ENCODE measurements around the gene BACH1. TPM values are rescaled to one million over a fixed set of nuclear protein-coding genes. Genes with fewer than 3 reads are reported as not detected.

BACH1 gene
- total RNA-seq, 1 donor from 2014 or later, result 93.1 TPM

- no peak for TF ChIP-seq CTCF (IDR thresholded peaks at IDR 0.05; ENCODE audit: insufficient read depth, low read depth, low read length)
- no peak for TF ChIP-seq EZH2 (IDR thresholded peaks at IDR 0.05; ENCODE audit: insufficient read depth, low read length)
- Mint-ChIP-seq H3K36me3 (ENCODE audit: low read depth, unreplicated experiment) (peaks cover 13% of the 10 kb centered on the region), H3K27me3 (ENCODE audit: low read depth, unreplicated experiment) (no peaks in the 10 kb centered on the region), H3K9me3 (ENCODE audit: unreplicated experiment) (no peaks in the 10 kb centered on the region), H3K4me3 (ENCODE audit: unreplicated experiment) (no peak overlapping the region), H3K27ac (ENCODE audit: unreplicated experiment) (no peak overlapping the region), H3K4me1 (ENCODE audit: low read depth, unreplicated experiment) (peaks cover under 1% of the 10 kb centered on the region)
- Histone ChIP-seq H3K27ac (ENCODE audit: low read depth, low read length) (no peak overlapping the region), H3K36me3 (ENCODE audit: insufficient read depth, low read length) (peaks cover 58% of the 10 kb centered on the region), H3K27me3 (ENCODE audit: insufficient read depth, low read length) (no peaks in the 10 kb centered on the region), H3K79me2 (ENCODE audit: insufficient read depth, low read length) (peaks cover 95% of the 10 kb centered on the region), H3K4me1 (ENCODE audit: insufficient read depth, low read length) (no peaks in the 10 kb centered on the region), H3K9ac (ENCODE audit: low read length) (no peak overlapping the region), H3K4me3 (ENCODE audit: insufficient read depth, low read depth, low read length) (no peak overlapping the region), H2AFZ (ENCODE audit: low read depth, low read length) (no peak overlapping the region), H4K20me1 (ENCODE audit: insufficient read depth, low read length) (peaks cover 63% of the 10 kb centered on the region), H3K9me3 (ENCODE audit: insufficient read depth, low read depth, low read length) (no peaks in the 10 kb centered on the region), H3K4me2 (ENCODE audit: low read length) (no peak overlapping the region)
- FAIRE-seq (no peak), DNase-seq (ENCODE audit: low read depth) (no peak)
Observed at GRCh38 chr21:29326914-29327554, 28.3 kb downstream of the BACH1 start.

- Histone ChIP-seq H3K4me3 (ENCODE audit: insufficient read depth, low read depth, low read length) (no peak overlapping the region), H3K4me2 (ENCODE audit: low read length) (no peak overlapping the region), H3K27me3 (ENCODE audit: insufficient read depth, low read length) (no peaks in the 10 kb centered on the region), H3K9ac (ENCODE audit: low read length) (no peak overlapping the region), H2AFZ (ENCODE audit: low read depth, low read length) (no peak overlapping the region), H3K27ac (ENCODE audit: low read depth, low read length) (no peak overlapping the region), H3K36me3 (ENCODE audit: insufficient read depth, low read length) (peaks cover 43% of the 10 kb centered on the region), H3K4me1 (ENCODE audit: insufficient read depth, low read length) (peaks cover 19% of the 10 kb centered on the region), H3K79me2 (ENCODE audit: insufficient read depth, low read length) (peaks cover 95% of the 10 kb centered on the region), H4K20me1 (ENCODE audit: insufficient read depth, low read length) (peaks cover 52% of the 10 kb centered on the region), H3K9me3 (ENCODE audit: insufficient read depth, low read depth, low read length) (no peaks in the 10 kb centered on the region)
- no peak for TF ChIP-seq CTCF (IDR thresholded peaks at IDR 0.05; ENCODE audit: insufficient read depth, low read depth, low read length)
- TF ChIP-seq EZH2 (IDR thresholded peaks at IDR 0.05; ENCODE audit: insufficient read depth, low read length), result no peak
- Mint-ChIP-seq H3K27ac (ENCODE audit: unreplicated experiment) (no peak overlapping the region), H3K27me3 (ENCODE audit: low read depth, unreplicated experiment) (no peaks in the 10 kb centered on the region), H3K9me3 (ENCODE audit: unreplicated experiment) (no peaks in the 10 kb centered on the region), H3K4me1 (ENCODE audit: low read depth, unreplicated experiment) (peaks cover 16% of the 10 kb centered on the region), H3K36me3 (ENCODE audit: low read depth, unreplicated experiment) (peaks cover 13% of the 10 kb centered on the region), H3K4me3 (ENCODE audit: unreplicated experiment) (no peak overlapping the region)
- DNase-seq (ENCODE audit: low read depth) (no peak), FAIRE-seq (no peak)
Observed at GRCh38 chr21:29329406-29329805, 30.7 kb downstream of the BACH1 start.

GRCh38 chr21:29330797-29331196 is 32.1 kb downstream of the BACH1 start:
- Histone ChIP-seq H3K27me3 (ENCODE audit: insufficient read depth, low read length) (no peaks in the 10 kb centered on the region), H3K4me1 (ENCODE audit: insufficient read depth, low read length) (peaks cover 33% of the 10 kb centered on the region), H3K4me3 (ENCODE audit: insufficient read depth, low read depth, low read length) (no peak overlapping the region), H3K9me3 (ENCODE audit: insufficient read depth, low read depth, low read length) (no peaks in the 10 kb centered on the region), H3K4me2 (ENCODE audit: low read length) (no peak overlapping the region), H3K36me3 (ENCODE audit: insufficient read depth, low read length) (peaks cover 43% of the 10 kb centered on the region), H3K9ac (ENCODE audit: low read length) (no peak overlapping the region), H3K27ac (ENCODE audit: low read depth, low read length) (no peak overlapping the region), H4K20me1 (ENCODE audit: insufficient read depth, low read length) (peaks cover 53% of the 10 kb centered on the region), H3K79me2 (ENCODE audit: insufficient read depth, low read length) (peaks cover 96% of the 10 kb centered on the region), H2AFZ (ENCODE audit: low read depth, low read length) (no peak overlapping the region)
- no peak for TF ChIP-seq EZH2 (IDR thresholded peaks at IDR 0.05; ENCODE audit: insufficient read depth, low read length)
- no peak for TF ChIP-seq CTCF (IDR thresholded peaks at IDR 0.05; ENCODE audit: insufficient read depth, low read depth, low read length)
- Mint-ChIP-seq H3K27ac (ENCODE audit: unreplicated experiment) (no peak overlapping the region), H3K9me3 (ENCODE audit: unreplicated experiment) (no peaks in the 10 kb centered on the region), H3K27me3 (ENCODE audit: low read depth, unreplicated experiment) (no peaks in the 10 kb centered on the region), H3K36me3 (ENCODE audit: low read depth, unreplicated experiment) (peaks cover 13% of the 10 kb centered on the region), H3K4me3 (ENCODE audit: unreplicated experiment) (no peak overlapping the region), H3K4me1 (ENCODE audit: low read depth, unreplicated experiment) (peaks cover 29% of the 10 kb centered on the region)
- no peak for DNase-seq (ENCODE audit: low read depth)
- no peak for FAIRE-seq

Measured in astrocyte (in vitro differentiated cells and primary cell).